ENCODE measurements around the gene PADI3.
"Not testable (repeated sequence)": the region's sequence is repeated elsewhere in the genome, so short reads cannot be mapped to it uniquely, and the experiment has no call there.

PADI3 gene

DNA sequence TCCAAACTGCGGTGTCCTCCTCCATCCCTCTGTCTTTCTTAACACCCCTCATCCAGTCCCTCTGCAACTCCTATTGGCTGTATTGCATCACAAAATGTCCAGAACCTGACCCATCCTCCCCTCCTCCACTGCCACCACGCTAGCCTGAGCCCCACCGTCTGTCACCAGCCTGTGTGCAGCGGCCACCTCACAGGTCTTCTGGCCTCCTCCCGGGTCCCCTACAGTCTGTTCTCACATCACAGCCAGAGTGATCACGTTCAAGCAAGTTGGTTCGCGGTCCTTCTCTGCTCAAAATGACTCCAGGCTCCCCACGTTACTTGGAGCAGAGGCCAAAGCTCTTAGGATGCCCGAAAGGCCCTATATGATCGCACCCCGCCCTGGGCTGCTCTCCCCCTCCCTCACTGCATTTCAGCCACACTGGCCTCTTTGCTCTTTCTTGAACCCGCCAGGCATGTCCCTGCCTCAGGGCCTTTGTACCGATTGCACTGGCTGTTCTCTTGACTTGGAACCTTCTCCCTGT, 56.7 kb downstream of the PADI3 start:
- DNase-seq = no peak

GRCh38 chr1:17306407-17306806, 57.5 kb downstream of the PADI3 start:
- DNase-seq = no peak

DNA sequence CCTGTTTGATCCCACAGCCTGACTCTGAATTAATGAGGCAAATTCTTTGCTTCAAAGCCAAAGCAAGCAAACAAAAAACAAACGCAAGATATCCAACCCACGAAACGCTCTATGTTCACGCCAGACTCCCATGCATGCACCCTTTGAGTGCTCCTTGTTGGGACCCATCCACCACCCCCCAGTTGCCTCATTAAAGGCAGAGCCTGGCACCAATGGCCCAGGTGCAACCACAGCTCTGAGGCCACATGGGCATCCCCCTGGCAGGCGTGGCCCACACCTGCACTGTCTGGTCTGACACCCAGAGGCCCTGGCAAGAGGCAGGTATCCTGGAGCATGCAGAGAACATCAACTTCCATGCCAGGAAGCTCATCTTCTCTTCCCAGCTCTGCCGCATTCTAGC, 58.0 kb downstream of the PADI3 start:
- DNase-seq = no peak

DNA sequence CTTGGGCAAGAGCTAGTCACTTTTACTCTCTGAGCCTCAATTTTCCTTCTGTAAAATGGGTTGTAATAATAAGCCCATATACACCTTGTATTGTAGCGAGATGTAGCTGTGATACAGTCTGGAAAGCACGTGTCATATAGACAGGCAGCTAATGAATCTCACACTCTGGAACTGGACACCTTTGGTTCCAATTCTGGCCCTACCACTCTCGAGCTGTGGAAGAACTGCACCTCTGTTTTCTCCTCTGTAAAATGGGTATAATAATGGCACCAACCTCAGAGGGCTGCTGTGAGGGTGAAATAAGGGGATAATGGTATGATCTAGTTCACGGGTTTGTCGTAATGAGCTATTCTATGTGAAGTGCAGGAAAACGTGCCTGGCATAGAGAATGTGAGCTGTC, 58.4 kb downstream of the PADI3 start:
- DNase-seq = no peak

- no peak for DNase-seq
These were observed 59.0 kb downstream of the PADI3 start, which contains the start of gene PADI4 for GRCh38 chr1:17307946-17308345. TSS of gene PADI4 (plus strand) at chr1:17308197. CDS start at chr1:17308223, 26 bp downstream.

GRCh38 chr1:17308593-17308992, 59.7 kb downstream of the PADI3 start:
- no peak for DNase-seq

GRCh38 chr1:17309426-17310067, 60.6 kb downstream of the PADI3 start:
- no peak for DNase-seq

GRCh38 chr1:17310068-17310640, 61.3 kb downstream of the PADI3 start:
- DNase-seq = no peak

DNA sequence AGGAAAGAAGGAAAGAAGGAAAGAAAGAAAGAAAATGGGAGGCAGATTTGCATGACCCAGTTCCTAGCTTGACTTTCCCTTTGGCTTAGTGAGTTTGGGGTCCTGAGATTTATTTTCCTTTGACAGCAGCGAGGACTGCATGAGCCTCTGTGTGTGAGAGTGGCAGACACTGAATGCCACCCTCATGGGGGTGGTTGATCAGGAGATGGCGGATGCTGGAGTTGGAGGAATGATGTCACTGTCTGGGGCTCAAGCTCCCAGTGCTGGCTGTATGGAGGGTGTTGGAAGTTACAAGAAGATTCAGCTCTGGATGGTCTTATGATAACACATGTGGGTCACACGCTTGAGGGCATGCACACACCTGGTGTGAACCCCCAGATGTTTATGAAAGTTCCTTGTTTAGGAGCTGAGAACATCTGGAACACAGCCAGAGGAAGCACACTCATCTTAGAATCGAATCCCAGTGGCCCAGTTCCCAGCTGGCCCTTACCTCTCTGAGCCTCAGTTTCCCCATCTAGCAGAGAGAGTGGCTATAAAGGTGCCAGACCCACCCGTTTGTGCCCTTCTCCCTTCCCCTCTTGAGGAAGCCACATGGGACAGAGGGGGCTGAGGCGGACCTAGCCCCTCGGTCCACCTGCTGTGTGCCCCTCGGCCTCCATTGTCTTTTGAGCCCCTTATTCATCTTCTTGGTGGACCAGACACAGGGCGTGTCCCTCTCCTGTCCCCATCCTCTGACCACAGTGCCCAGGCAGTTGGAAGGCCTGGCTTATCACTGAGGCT, 64.8 kb downstream of the PADI3 start:
- DNase-seq = no peak

DNA sequence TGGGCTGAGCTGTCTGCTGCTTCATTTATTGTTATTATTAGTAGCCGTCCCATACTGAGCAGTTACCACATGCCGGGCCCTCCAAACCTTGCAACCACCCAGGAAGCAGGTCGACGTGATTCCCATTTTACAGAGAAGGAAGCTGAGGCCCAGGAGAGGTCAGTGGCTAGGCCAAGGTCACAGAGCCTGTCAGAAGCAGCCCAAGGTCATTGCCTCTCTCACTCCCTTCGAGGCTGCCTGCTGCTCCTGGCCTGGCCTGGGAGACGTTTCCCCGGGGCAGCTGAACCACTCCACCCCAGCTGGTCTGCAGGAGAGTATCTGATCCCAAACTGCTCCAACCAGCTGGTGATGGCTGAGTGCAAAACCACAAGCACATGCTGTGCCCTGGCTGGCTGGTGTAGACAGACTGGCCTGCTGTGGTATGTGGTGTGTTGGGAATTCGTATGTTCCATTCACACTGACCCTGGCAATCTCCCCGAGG, 65.6 kb downstream of the PADI3 start:
- DNase-seq = no peak

DNA sequence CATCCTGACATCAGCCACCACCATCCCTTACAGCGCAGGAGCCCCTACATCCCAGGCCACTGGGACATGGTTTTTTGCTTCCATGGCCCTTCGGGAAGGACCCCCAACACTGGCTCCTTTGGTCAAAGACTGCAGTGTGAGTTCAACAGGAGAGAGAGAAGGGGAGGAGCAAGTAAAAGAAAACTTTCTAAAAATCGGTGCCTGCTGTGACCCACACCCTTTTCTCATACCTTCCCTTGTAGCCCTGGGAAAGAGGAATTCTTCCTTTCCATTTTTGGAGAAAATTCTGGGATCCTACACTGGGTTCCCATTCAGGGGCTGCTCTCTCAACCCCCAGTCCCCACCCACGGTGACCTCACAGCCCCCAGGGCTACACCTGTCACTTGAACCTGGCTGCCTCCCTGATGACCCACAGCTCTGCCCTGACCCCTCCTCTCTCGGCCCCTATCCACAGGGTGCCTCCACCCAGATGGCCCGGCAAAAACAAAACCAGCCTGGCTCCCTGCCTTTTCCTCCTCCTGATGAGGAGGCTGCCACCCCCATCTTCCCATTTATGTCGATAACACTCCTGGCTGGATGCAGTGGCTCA, 66.7 kb downstream of the PADI3 start:
- DNase-seq = no peak

DNA sequence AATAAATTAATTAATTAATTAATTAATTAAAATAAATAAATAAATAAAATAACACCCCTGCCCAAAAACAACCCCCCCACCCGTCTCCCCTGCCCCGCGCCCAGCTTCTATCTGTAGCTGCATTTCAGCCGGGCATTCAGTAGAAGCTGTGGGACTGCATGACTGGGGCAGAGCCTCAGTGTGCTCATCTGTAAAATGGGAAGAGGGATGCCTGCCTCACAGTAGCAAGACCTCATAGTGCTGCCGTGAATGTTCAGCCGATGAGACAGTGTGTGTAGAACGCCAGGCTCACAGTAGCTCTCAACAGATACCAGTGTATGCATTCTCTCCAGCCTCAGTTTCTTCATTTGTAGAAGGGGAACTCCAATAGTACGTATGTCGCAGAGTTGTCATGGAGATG, 67.8 kb downstream of the PADI3 start:
- DNase-seq = no peak

DNA sequence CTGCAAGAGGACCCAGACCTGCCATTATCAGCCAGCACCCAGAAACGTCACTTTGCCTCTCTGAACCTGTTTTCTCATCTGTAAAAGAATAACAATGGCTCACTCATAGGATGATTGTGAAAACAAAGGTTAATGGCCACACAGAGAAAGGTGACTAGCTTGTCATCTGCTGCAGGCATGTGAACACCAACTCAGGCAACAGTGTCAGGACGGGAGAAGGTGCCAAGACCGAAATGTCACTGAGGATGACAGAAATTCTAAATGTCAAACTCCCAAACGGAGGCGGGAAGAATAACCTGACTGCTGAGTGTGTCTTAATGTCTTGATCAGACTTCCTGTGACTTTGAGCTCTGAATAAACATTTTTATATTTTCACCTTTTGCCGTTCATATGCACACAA, 69.4 kb downstream of the PADI3 start:
- DNase-seq = no peak

GRCh38 chr1:17319561-17320350, 70.9 kb downstream of the PADI3 start:
- no peak for DNase-seq

GRCh38 chr1:17321857-17322390, 73.0 kb downstream of the PADI3 start:
- DNase-seq = not testable (repeated sequence)

DNA sequence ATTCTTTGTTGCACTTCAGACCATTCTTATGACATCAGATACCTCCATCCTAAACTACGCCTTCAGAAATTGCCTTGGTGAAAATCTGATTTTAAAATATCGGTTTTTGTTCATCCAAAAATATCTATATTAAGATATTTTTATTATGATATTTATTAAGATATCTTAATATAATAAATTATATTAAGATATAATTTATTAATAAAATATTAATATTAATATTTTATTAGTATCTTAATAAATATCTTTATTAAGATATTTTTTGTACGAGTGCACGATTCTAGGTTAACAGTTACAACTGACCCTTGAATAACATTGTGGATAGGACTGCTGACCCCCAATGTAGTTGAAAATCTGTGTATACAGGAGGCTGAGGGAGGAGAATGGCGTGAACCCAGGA, 80.0 kb downstream of the PADI3 start:
- DNase-seq = no peak

- DNase-seq = no peak
These were observed 80.7 kb downstream of the PADI3 start for GRCh38 chr1:17329610-17330009.

DNA sequence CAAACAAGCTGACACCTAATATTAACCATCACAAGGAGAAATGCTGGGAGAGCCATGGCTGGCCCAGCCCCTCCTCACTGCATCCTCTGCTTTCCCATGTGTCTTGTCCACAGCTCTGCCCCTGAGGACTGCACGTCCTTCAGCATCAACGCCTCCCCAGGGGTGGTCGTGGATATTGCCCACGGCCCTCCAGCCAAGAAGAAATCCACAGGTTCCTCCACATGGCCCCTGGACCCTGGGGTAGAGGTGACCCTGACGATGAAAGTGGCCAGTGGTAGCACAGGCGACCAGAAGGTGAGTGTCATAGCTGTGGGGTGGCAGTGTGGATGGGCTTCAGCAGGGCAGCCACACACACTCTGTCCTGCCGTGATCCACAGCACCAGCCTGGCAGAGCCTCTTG, 82.0 kb downstream of the PADI3 start:
- DNase-seq = no peak

DNA sequence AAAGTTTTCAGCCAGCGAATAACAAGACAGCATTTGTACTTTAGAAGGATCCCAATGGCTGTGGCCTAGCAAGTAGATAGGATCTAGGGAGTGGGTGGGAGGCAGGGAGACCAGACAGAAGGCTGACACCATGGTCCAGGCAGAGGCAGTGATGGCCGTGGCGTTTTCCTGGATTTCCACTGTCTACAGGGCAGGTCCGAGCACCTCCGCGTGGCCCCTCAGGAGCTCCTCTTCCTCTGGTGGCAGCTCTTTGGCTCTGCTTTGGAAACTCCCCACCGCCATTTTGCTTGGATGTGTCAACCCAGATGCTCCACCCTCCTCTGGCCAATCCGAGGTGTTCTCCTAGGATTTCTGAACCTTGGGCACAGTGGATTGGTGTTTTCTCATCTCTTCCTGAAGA, 84.2 kb downstream of the PADI3 start:
- DNase-seq = no peak

Measured in stimulated activated CD4-positive, alpha-beta T cell treated with anti-CD3 and anti-CD28 coated beads, Interleukin-1b, Interleukin-23, amount 100 ng/mL, for 48 hours (primary cell).